SK-N-SH (cell line): ENCODE measurements around the gene UBE2E2. TPM values are rescaled to one million over a fixed set of nuclear protein-coding genes. Genes with fewer than 3 reads are reported as not detected.

Experiments
- CTCF ChIA-PET: fragments of 300-600, 350-600 bp; formaldehyde crosslinking; extraction: SDS; loops from one replicate; lab custom pipeline; 2021; lab: Yijun Ruan, JAX
- POLR2A ChIA-PET: fragments of 350-600 bp; sonication (Branson Sonifier 250); formaldehyde crosslinking; extraction: SDS; loops from one replicate; lab custom pipeline; 2020; ENCODE audit warnings: antibody characterized with exemption, inconsistent platforms; lab: Yijun Ruan, JAX
- DNase-seq: peaks from one replicate; pipeline ENCODE4 v3.0.0; 2012
- H2AFZ ChIP-seq: fragments of 200-600 bp; sonication (generic); 2 replicates; pipeline ENCODE4 v1.8.1; 2016; ENCODE audit warnings: antibody characterized with exemption, mild to moderate bottlenecking, low read depth
- H3F3A ChIP-seq: fragments of 200-600 bp; sonication (generic); replicated peaks from 2 replicates; pipeline ENCODE3; 2016; ENCODE audit warnings: antibody characterized with exemption, mild to moderate bottlenecking; ENCODE audit not compliant: insufficient read depth
- H3K27ac ChIP-seq, 2 experiments: fragments of 200-500 bp in 1 of 2; fragments of 200-600 bp in 1 of 2; sonication (Bioruptor generic) in 1 of 2; sonication (generic), shearing (Covaris generic) in 1 of 2; 2 replicates each; pipeline versions ENCODE4 v1.5.1 to v1.6.1; 2014 to 2016; ENCODE audit warnings: low read depth in 2 of 2, inconsistent platforms in 1 of 2, low read length in 1 of 2, mild to moderate bottlenecking in 1 of 2, mixed read lengths in 1 of 2
- H3K27me3 ChIP-seq: fragments of 200-600 bp; sonication (generic), shearing (Covaris generic); 2 replicates; pipeline ENCODE4 v1.6.1; 2016; ENCODE audit warnings: mixed run types; ENCODE audit not compliant: insufficient read depth
- H3K36me3 ChIP-seq, 2 experiments: fragments of 200-500 bp in 1 of 2; fragments of 200-600 bp in 1 of 2; sonication (Bioruptor generic) in 1 of 2; sonication (generic) in 1 of 2; replicated peaks in 1 of 2; 2 replicates each; pipeline versions ENCODE3 to v1.5.1; 2014 to 2016; ENCODE audit warnings: low read length in 1 of 2, mild to moderate bottlenecking in 1 of 2; ENCODE audit not compliant: insufficient read depth in 2 of 2, control insufficient read depth in 1 of 2
- H3K4me1 ChIP-seq, 2 experiments: fragments of 200-500 bp in 1 of 2; fragments of 200-600 bp in 1 of 2; sonication (Bioruptor generic) in 1 of 2; sonication (generic), shearing (Covaris generic) in 1 of 2; 2 replicates each; pipeline versions ENCODE4 v1.5.1 to v1.6.1; 2014 to 2016; ENCODE audit warnings: low read depth in 1 of 2, low read length in 1 of 2, mixed run types in 1 of 2; ENCODE audit not compliant: insufficient read depth in 2 of 2, control insufficient read depth in 1 of 2
- H3K4me2 ChIP-seq: fragments of 200-600 bp; sonication (generic), shearing (Covaris generic); 2 replicates; pipeline ENCODE4 v1.6.1; 2017; ENCODE audit warnings: mixed run types
- H3K4me3 ChIP-seq, 2 experiments: fragments of 200-500 bp in 1 of 2; fragments of 200-600 bp in 1 of 2; sonication (Bioruptor generic) in 1 of 2; sonication (generic), shearing (Covaris generic) in 1 of 2; 2 replicates each; pipeline versions ENCODE4 v1.5.1 to v1.8.1; 2014 to 2016; ENCODE audit warnings: low read depth in 2 of 2, inconsistent platforms in 1 of 2, low read length in 1 of 2, mild to moderate bottlenecking in 1 of 2, mixed read lengths in 1 of 2, moderate library complexity in 1 of 2
- H3K79me2 ChIP-seq: fragments of 200-600 bp; sonication (generic); 2 replicates; pipeline ENCODE4 v1.8.1; 2017; ENCODE audit warnings: mild to moderate bottlenecking; ENCODE audit not compliant: insufficient read depth
- H3K9ac ChIP-seq: fragments of 200-600 bp; sonication (generic); 2 replicates; pipeline ENCODE4 v1.6.1; 2017; ENCODE audit warnings: mixed run types
- H3K9me2 ChIP-seq: fragments of 200-600 bp; sonication (generic); 2 replicates; pipeline ENCODE4 v1.6.1; 2017; ENCODE audit warnings: mixed run types
- H3K9me3 ChIP-seq: fragments of 200-600 bp; sonication (generic); 2 replicates; pipeline ENCODE4 v1.6.1; 2017; ENCODE audit warnings: mixed run types, mild to moderate bottlenecking, moderate library complexity
- H4K20me1 ChIP-seq: fragments of 200-600 bp; sonication (generic); 2 replicates; pipeline ENCODE4 v1.6.1; 2017; ENCODE audit warnings: mild to moderate bottlenecking, mixed run types; ENCODE audit not compliant: insufficient read depth
- ELF1 ChIP-seq: IDR thresholded peaks from 2 replicates; pipeline ENCODE4 v1.4.0; 2012
- EP300 ChIP-seq, 2 experiments: IDR thresholded peaks; 2 replicates each; pipeline versions ENCODE4 v1.4.0 to v1.6.1; 2012; ENCODE audit warnings: borderline replicate concordance in 1 of 2, low read depth in 1 of 2, low read length in 1 of 2
- FOXM1 ChIP-seq: IDR thresholded peaks from 2 replicates; pipeline ENCODE4 v1.4.0; 2012; ENCODE audit warnings: low read depth, mild to moderate bottlenecking
- GABPA ChIP-seq: IDR thresholded peaks from 2 replicates; pipeline ENCODE4 v1.4.0; 2012; ENCODE audit warnings: low read depth, mild to moderate bottlenecking
- MXI1 ChIP-seq: IDR thresholded peaks from 2 replicates; pipeline ENCODE4 v1.6.1; 2012; ENCODE audit warnings: mild to moderate bottlenecking, low read depth, low read length, improper control_type of control experiment
- NFIC ChIP-seq: IDR thresholded peaks from 2 replicates; pipeline ENCODE4 v1.4.0; 2012; ENCODE audit warnings: borderline replicate concordance
- POLR2AphosphoS5 ChIP-seq: IDR thresholded peaks from 2 replicates; pipeline ENCODE4 v1.6.1; 2012; ENCODE audit warnings: low read depth, low read length
- RCOR1 ChIP-seq: fragments of 150-350 bp; IDR thresholded peaks from 2 replicates; pipeline ENCODE4 v1.6.1; 2017; ENCODE audit warnings: antibody characterized with exemption, low read length
- RFX5 ChIP-seq: IDR thresholded peaks from 2 replicates; pipeline ENCODE4 v1.6.1; 2012; ENCODE audit warnings: mild to moderate bottlenecking, improper control_type of control experiment, low read length
- RXRA ChIP-seq: IDR thresholded peaks from 2 replicates; pipeline ENCODE4 v1.4.0; 2012; ENCODE audit warnings: low read depth, mild to moderate bottlenecking, borderline replicate concordance
- SIN3A ChIP-seq: IDR thresholded peaks from 2 replicates; pipeline ENCODE4 v1.6.1; 2012; ENCODE audit warnings: low read depth, mild to moderate bottlenecking, low read length, moderate library complexity, borderline replicate concordance
- SMC3 ChIP-seq: IDR thresholded peaks from 2 replicates; pipeline ENCODE4 v1.6.1; 2012; ENCODE audit warnings: low read depth, low read length, improper control_type of control experiment
- TAF1 ChIP-seq: IDR thresholded peaks from 2 replicates; pipeline ENCODE4 v1.6.1; 2012; ENCODE audit warnings: low read depth, mild to moderate bottlenecking, low read length, moderate library complexity, borderline replicate concordance
- TEAD4 ChIP-seq: IDR thresholded peaks from 2 replicates; pipeline ENCODE4 v1.4.0; 2012; ENCODE audit warnings: mild to moderate bottlenecking, borderline replicate concordance; ENCODE audit not compliant: insufficient read depth
- WGBS: methylation state at CpG from one replicate; pipeline ENCODE4 v1.1.6; 2017; ENCODE audit warnings: low lambda C conversion rate; 5-methylcytosine and 5-hydroxymethylcytosine counted together
- polyA plus RNA-seq, 3 experiments: library from polyadenylated mRNA; depleted of rRNA; stranded (reverse); fragments of >200 nt; gene quantifications; 2 replicates each; pipeline ENCODE4 v1.2.3, GENCODE V29; 2012
- TF ChIP-seq, protein P1 (sequence below): IDR thresholded peaks from 2 replicates; pipeline ENCODE4 v1.4.0; 2012; ENCODE audit warnings: low read depth, borderline replicate concordance
- TF ChIP-seq, protein P2 (sequence below): fragments of 150-350 bp; IDR thresholded peaks from 2 replicates; pipeline ENCODE4 v1.6.1; 2017; ENCODE audit warnings: antibody characterized with exemption, low read length, low read depth, borderline replicate concordance
- TF ChIP-seq, protein P3 (sequence below): IDR thresholded peaks from 2 replicates; pipeline ENCODE4; 2012

Gene UBE2E2
- polyA plus RNA-seq, 1 of the 3 experiments (the other 2 are of a cell fraction), result 46.4 TPM

DNA sequence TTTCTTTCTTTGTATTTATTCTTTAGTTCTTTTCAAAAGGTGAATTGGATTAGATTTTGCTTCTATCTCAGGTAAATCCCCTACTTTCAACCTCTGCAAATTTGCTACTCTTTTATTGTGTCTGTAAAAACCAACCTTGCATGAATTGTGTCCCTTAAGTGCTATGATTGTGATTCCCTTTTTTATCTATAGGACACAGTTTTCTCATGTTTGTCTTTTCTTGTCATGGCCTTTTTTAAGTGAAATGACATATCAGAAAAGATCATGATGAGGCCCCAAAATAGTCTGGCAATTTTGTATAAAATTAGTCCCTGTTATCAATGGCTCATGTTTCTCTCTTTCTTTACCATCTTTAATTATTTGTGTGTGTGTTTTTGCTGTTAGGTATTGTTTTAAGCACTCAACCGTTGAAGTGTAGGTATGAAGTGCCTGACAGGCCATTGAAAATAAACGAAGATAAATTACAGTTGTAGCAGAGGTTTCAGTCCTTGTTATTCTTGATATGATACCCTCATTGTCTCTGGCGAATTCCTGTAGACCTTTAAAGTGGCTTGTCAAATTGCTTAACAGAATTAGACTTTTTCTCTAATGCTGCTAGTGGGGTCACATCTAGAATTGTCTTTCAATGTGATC is 184.3 kb downstream of the UBE2E2 start:
- H3K4me2 ChIP-seq, result no peak overlapping the region
- DNase-seq, result no peak
- no peaks in the 10 kb centered on the region for H3K9me3 ChIP-seq
- H3K9ac ChIP-seq, result no peak overlapping the region
- H3F3A ChIP-seq, result no peaks in the 10 kb centered on the region
- no peak overlapping the region for H3K27ac ChIP-seq
- CTCF ChIA-PET, result no interaction called here
- H3K4me1 ChIP-seq, result no peaks in the 10 kb centered on the region; a peak in 2 of 4 replicates
- POLR2A ChIA-PET, result no interaction called here
- H3K79me2 ChIP-seq, result no peaks in the 10 kb centered on the region
- no peaks in the 10 kb centered on the region for H3K36me3 ChIP-seq
- H4K20me1 ChIP-seq, result 0 out of 2 replicates have a peak, but pooled peaks cover 3% of the 10 kb centered on the region
- no peaks in the 10 kb centered on the region for H3K9me2 ChIP-seq
- no peak overlapping the region for H3K4me3 ChIP-seq
- no peak overlapping the region for H2AFZ ChIP-seq
- no peaks in the 10 kb centered on the region for H3K27me3 ChIP-seq
- 70% methylated on average over 3 of the region's 3 CpGs for WGBS
- TF ChIP-seq NFIC, result no peak
- no peak for TF ChIP-seq TAF1
- no peak for TF ChIP-seq POLR2AphosphoS5
- TF ChIP-seq MXI1, result no peak
- TF ChIP-seq EP300 (IDR thresholded peaks at IDR 0.05; ENCODE audit: borderline replicate concordance in 1 of 2, low read depth in 1 of 2, low read length in 1 of 2), result no peak
- no peak for TF ChIP-seq GABPA
- TF ChIP-seq, protein P1, sequence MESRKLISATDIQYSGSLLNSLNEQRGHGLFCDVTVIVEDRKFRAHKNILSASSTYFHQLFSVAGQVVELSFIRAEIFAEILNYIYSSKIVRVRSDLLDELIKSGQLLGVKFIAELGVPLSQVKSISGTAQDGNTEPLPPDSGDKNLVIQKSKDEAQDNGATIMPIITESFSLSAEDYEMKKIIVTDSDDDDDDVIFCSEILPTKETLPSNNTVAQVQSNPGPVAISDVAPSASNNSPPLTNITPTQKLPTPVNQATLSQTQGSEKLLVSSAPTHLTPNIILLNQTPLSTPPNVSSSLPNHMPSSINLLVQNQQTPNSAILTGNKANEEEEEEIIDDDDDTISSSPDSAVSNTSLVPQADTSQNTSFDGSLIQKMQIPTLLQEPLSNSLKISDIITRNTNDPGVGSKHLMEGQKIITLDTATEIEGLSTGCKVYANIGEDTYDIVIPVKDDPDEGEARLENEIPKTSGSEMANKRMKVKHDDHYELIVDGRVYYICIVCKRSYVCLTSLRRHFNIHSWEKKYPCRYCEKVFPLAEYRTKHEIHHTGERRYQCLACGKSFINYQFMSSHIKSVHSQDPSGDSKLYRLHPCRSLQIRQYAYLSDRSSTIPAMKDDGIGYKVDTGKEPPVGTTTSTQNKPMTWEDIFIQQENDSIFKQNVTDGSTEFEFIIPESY, result no peak
- TF ChIP-seq SIN3A, result no peak
- no peak for TF ChIP-seq SMC3
- TF ChIP-seq RXRA, result no peak
- no peak for TF ChIP-seq RFX5
- TF ChIP-seq ELF1, result no peak

DNA sequence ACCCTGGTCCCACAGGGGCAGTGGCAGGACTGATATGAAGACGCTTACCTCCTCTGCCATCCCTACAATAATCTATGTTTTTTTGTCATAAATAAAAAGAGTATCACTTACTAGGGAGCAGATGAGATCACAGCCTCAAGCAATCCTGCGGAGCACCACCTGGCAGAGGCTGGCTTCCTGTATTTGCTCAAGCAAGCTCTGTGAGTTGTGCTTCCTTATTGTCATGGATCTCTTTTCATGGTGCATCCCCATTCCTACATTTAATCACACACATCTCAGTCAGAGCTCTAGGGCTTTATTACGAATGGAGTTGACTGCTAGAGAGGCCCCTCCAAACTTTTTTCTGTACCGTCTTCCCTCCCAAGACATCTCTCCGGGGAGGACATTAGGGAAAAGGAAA is 186.0 kb downstream of the UBE2E2 start:
- POLR2A ChIA-PET, result no interaction called here
- Histone ChIP-seq H2AFZ (no peak overlapping the region), H3K4me3 (no peak overlapping the region), H3K9me2 (no peaks in the 10 kb centered on the region), H3K79me2 (no peaks in the 10 kb centered on the region), H3K9me3 (no peaks in the 10 kb centered on the region), H3F3A (no peaks in the 10 kb centered on the region), H3K36me3 (no peaks in the 10 kb centered on the region), H3K27me3 (no peaks in the 10 kb centered on the region), H3K4me1 (no peaks in the 10 kb centered on the region; a peak in 2 of 4 replicates), H3K4me2 (no peak overlapping the region), H4K20me1 (0 out of 2 replicates have a peak, but pooled peaks cover 3% of the 10 kb centered on the region), H3K9ac (no peak overlapping the region), H3K27ac (no peak overlapping the region)
- CTCF ChIA-PET, result interaction anchor here (1.1 kb wide), 1 partner anchor 15 kb away, joined by 3 read pairs; no protein-coding TSS in a partner anchor
- WGBS, result 83% methylated on average over 5 of the region's 5 CpGs
- no peak for DNase-seq
- TF ChIP-seq, protein P2, sequence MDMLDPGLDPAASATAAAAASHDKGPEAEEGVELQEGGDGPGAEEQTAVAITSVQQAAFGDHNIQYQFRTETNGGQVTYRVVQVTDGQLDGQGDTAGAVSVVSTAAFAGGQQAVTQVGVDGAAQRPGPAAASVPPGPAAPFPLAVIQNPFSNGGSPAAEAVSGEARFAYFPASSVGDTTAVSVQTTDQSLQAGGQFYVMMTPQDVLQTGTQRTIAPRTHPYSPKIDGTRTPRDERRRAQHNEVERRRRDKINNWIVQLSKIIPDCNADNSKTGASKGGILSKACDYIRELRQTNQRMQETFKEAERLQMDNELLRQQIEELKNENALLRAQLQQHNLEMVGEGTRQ, result no peak
- TF ChIP-seq NFIC (no peak), RCOR1 (no peak), TAF1 (no peak), TEAD4 (no peak), FOXM1 (no peak), MXI1 (no peak), POLR2AphosphoS5 (no peak)
- TF ChIP-seq, protein P3, sequence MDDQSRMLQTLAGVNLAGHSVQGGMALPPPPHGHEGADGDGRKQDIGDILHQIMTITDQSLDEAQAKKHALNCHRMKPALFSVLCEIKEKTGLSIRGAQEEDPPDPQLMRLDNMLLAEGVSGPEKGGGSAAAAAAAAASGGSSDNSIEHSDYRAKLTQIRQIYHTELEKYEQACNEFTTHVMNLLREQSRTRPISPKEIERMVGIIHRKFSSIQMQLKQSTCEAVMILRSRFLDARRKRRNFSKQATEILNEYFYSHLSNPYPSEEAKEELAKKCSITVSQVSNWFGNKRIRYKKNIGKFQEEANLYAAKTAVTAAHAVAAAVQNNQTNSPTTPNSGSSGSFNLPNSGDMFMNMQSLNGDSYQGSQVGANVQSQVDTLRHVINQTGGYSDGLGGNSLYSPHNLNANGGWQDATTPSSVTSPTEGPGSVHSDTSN, result no peak
